Activated CD8-positive, alpha-beta T cell treated with anti-CD3 and anti-CD28 coated beads for 36 hours (primary cell): ENCODE measurements around the gene OR2J3. TPM values are rescaled to one million over a fixed set of nuclear protein-coding genes. Genes with fewer than 3 reads are reported as not detected.
"Not testable (repeated sequence)": the region's sequence is repeated elsewhere in the genome, so short reads cannot be mapped to it uniquely, and the experiment has no call there.

ENCODE experiments used
- ATAC-seq: fragments of 200-7000 bp; cut with Tn5 transposase; one replicate; pipeline ENCODE4 v1.10.0; 2021; ENCODE audit warnings: mild to moderate bottlenecking, moderate library complexity
- CTCF ChIA-PET: fragments of 350-600 bp; sonication (Branson Sonifier 250); formaldehyde crosslinking; loops from one replicate; lab custom pipeline; 2021; ENCODE audit warnings: antibody characterized with exemption; lab: Charles Lee
- POLR2A ChIA-PET: fragments of 350-600 bp; sonication (Branson Sonifier 250); formaldehyde crosslinking; loops from one replicate; lab custom pipeline; 2021; ENCODE audit warnings: antibody characterized with exemption; lab: Charles Lee
- DNase-seq: peaks from one replicate; pipeline ENCODE4 v3.0.0-alpha.2; 2020
- H3K27ac Mint-ChIP-seq: one replicate; pipeline ENCODE4 v1.8.0; 2021; ENCODE audit warnings: mild to moderate bottlenecking, mixed read lengths
- H3K27me3 Mint-ChIP-seq: one replicate; pipeline ENCODE4 v1.8.0; 2021; ENCODE audit warnings: mixed read lengths
- H3K36me3 Mint-ChIP-seq: one replicate; pipeline ENCODE4 v1.8.0; 2021; ENCODE audit warnings: low read depth, mixed read lengths
- H3K4me1 Mint-ChIP-seq: one replicate; pipeline ENCODE4 v1.8.0; 2021; ENCODE audit warnings: low read depth, mixed read lengths
- H3K4me3 Mint-ChIP-seq: one replicate; pipeline ENCODE4 v1.8.0; 2021; ENCODE audit warnings: mild to moderate bottlenecking, moderate library complexity, mixed read lengths
- H3K9me3 Mint-ChIP-seq: one replicate; pipeline ENCODE4 v1.8.0; 2021; ENCODE audit warnings: mixed read lengths
- CTCF ChIP-seq: fragments of 200-600 bp; IDR thresholded peaks from one replicate; pipeline ENCODE4 v1.8.0; 2022; ENCODE audit warnings: antibody characterized with exemption, mild to moderate bottlenecking
- intact Hi-C: fragments of 100-400 bp; cut with micrococcal nuclease; formaldehyde crosslinking; loops from one replicate; pipeline ENCODE4 v1.10.0; 2022
- total RNA-seq, 2 experiments: library from RNA; stranded (reverse); gene quantifications; one replicate each; pipeline ENCODE4 v1.2.3, GENCODE V29; 2021

Gene OR2J3
- total RNA-seq, 2 experiments from 2014 or later, result not detected

- CTCF ChIA-PET, result no interaction called here
- DNase-seq (no peak), ATAC-seq (no peak)
- no peaks in the 10 kb centered on the region for H3K4me1 Mint-ChIP-seq
- no peaks in the 10 kb centered on the region for H3K36me3 Mint-ChIP-seq
- POLR2A ChIA-PET, result interaction anchor here (0.6 kb wide), 1 partner anchor 502 kb away, joined by 4 read pairs; no protein-coding TSS in a partner anchor
- intact Hi-C loops, result no loop called here
- TF ChIP-seq CTCF, result no peak
- no peak within 1 kb of the TSS for H3K4me3 Mint-ChIP-seq
- no peaks in the 10 kb centered on the region for H3K9me3 Mint-ChIP-seq
- H3K27me3 Mint-ChIP-seq, result peaks cover 30% of the 10 kb centered on the region
- no peak within 1 kb of the TSS for H3K27ac Mint-ChIP-seq
Observed at GRCh38 chr6:29087213-29087612, 20.6 kb upstream of the OR2J3 start, which contains the start of gene OR2B3. TSS of gene OR2B3 (minus strand) at chr6:29087313. CDS start at chr6:29087248, 65 bp downstream.

- Mint-ChIP-seq H3K9me3 (no peaks in the 10 kb centered on the region), H3K36me3 (no peaks in the 10 kb centered on the region), H3K27ac (no peak overlapping the region), H3K27me3 (peaks cover 24% of the 10 kb centered on the region), H3K4me3 (no peak overlapping the region), H3K4me1 (no peaks in the 10 kb centered on the region)
- intact Hi-C loops, result no loop called here
- ATAC-seq, result no peak
- TF ChIP-seq CTCF, result no peak
- ChIA-PET POLR2A (no interaction called here), CTCF (no interaction called here)
- DNase-seq, result no peak
Observed at GRCh38 chr6:29092957-29093356, 14.9 kb upstream of the OR2J3 start.

GRCh38 chr6:29097803-29098202, 10.1 kb upstream of the OR2J3 start:
- peaks cover 16% of the 10 kb centered on the region for H3K27me3 Mint-ChIP-seq
- intact Hi-C loops, result no loop called here
- POLR2A ChIA-PET, result no interaction called here
- H3K36me3 Mint-ChIP-seq, result no peaks in the 10 kb centered on the region
- no peaks in the 10 kb centered on the region for H3K4me1 Mint-ChIP-seq
- CTCF ChIA-PET, result no interaction called here
- no peak for ATAC-seq
- no peak overlapping the region for H3K27ac Mint-ChIP-seq
- no peak overlapping the region for H3K4me3 Mint-ChIP-seq
- DNase-seq, result no peak
- TF ChIP-seq CTCF, result no peak
- H3K9me3 Mint-ChIP-seq, result no peaks in the 10 kb centered on the region

- CTCF ChIA-PET, result no interaction called here
- intact Hi-C loops, result no loop called here
- no peak for TF ChIP-seq CTCF
- Mint-ChIP-seq H3K4me3 (no peak within 1 kb of the TSS), H3K4me1 (no peaks in the 10 kb centered on the region), H3K36me3 (no peaks in the 10 kb centered on the region), H3K27me3 (peaks cover 19% of the 10 kb centered on the region), H3K9me3 (no peaks in the 10 kb centered on the region), H3K27ac (no peak within 1 kb of the TSS)
- ATAC-seq (no peak), DNase-seq (no peak)
- POLR2A ChIA-PET, result interaction anchor here (0.6 to 0.8 kb wide), 2 partner anchors 103 to 512 kb away, joined by 3 to 4 read pairs; no protein-coding TSS in a partner anchor
Observed at GRCh38 chr6:29099190-29099589, 8.7 kb upstream of the OR2J3 start, which contains the start of gene OR2J1. TSS of gene OR2J1 (plus strand) at chr6:29099490. CDS start at chr6:29100943, 1,453 bp downstream.

GRCh38 chr6:29112135-29112534, 4.3 kb downstream of the OR2J3 start:
- Mint-ChIP-seq H3K27me3 (peaks cover 21% of the 10 kb centered on the region), H3K4me3 (no peak overlapping the region), H3K4me1 (no peaks in the 10 kb centered on the region), H3K36me3 (no peaks in the 10 kb centered on the region), H3K9me3 (no peaks in the 10 kb centered on the region), H3K27ac (no peak overlapping the region)
- no peak for TF ChIP-seq CTCF
- CTCF ChIA-PET, result interaction anchor here (1.1 kb wide), 1 partner anchor 40 kb away, joined by 3 read pairs; no protein-coding TSS in a partner anchor
- ATAC-seq (no peak), DNase-seq (peak; percentile 12)
- POLR2A ChIA-PET, result no interaction called here
- intact Hi-C loops, result no loop called here

- H3K27ac Mint-ChIP-seq, H3K4me3 Mint-ChIP-seq, CTCF ChIA-PET, DNase-seq, H3K4me1 Mint-ChIP-seq, H3K9me3 Mint-ChIP-seq, ATAC-seq, H3K36me3 Mint-ChIP-seq, intact Hi-C loops: not testable (repeated sequence)
- peaks cover 20% of the 10 kb centered on the region for H3K27me3 Mint-ChIP-seq
- POLR2A ChIA-PET, result interaction anchor here (0.7 kb wide), 1 partner anchor 145 kb away, joined by 3 read pairs; no protein-coding TSS in a partner anchor
Observed at GRCh38 chr6:29114964-29115363, 7.1 kb downstream of the OR2J3 start.
